HFFc6 (cell line): ENCODE measurements around the gene ADAT2. TPM values are rescaled to one million over a fixed set of nuclear protein-coding genes. Genes with fewer than 3 reads are reported as not detected.

ENCODE experiments used
- DNase-seq: peaks from one replicate; pipeline ENCODE4 v3.0.0-alpha.2; 2018
- H3K27ac Mint-ChIP-seq: 2 replicates; pipeline ENCODE4 v1.8.0; 2020; ENCODE audit warnings: mild to moderate bottlenecking, mixed read lengths
- H3K27me3 Mint-ChIP-seq: 2 replicates; pipeline ENCODE4 v1.8.0; 2021; ENCODE audit warnings: mild to moderate bottlenecking, moderate library complexity, mixed read lengths; ENCODE audit not compliant: insufficient read depth
- H3K36me3 Mint-ChIP-seq: 2 replicates; pipeline ENCODE4 v1.8.0; 2021; ENCODE audit warnings: low read depth, mixed read lengths
- H3K4me1 Mint-ChIP-seq: 2 replicates; pipeline ENCODE4 v1.8.0; 2020; ENCODE audit warnings: low read depth, mixed read lengths
- H3K4me3 Mint-ChIP-seq: 2 replicates; pipeline ENCODE4 v1.8.0; 2020; ENCODE audit warnings: mild to moderate bottlenecking, moderate library complexity, mixed read lengths
- H3K9me3 Mint-ChIP-seq: 2 replicates; pipeline ENCODE4 v1.8.0; 2020; ENCODE audit warnings: mild to moderate bottlenecking, mixed read lengths
- CTCF ChIP-seq: fragments of 200-600 bp; sonication (generic); IDR thresholded peaks from 2 replicates; pipeline ENCODE4 v1.5.0; 2021; ENCODE audit warnings: antibody characterized with exemption, mild to moderate bottlenecking
- long read RNA-seq: library from polyadenylated mRNA; unstranded; transcript quantifications from one replicate; pipeline ENCODE4 v2.0.0, GENCODE V29; 2019
- total RNA-seq, 6 experiments: library from RNA; stranded (reverse); fragmentation: NEBNext Ultra II Directional; extraction: Animal tissue kit (Norgen Biotek cat#: 25700); gene quantifications; 2 replicates in 1 of 6; 3 replicates in 5 of 6; pipeline ENCODE4 v1.2.3, GENCODE V29; 2021

The ADAT2 gene
- total RNA-seq: 1 to 10 TPM; 2.8 to 4.6 (median 4.1) TPM
- long read RNA-seq, partial matches to known transcripts: 1 of 5 reads
- long read RNA-seq, other reads (novel, unspliced or antisense): 1 of 5 reads

GRCh38 chr6:143450453-143451371, at the start of gene ADAT2, which contains the start of gene PEX3:
Gene ADAT2, minus strand, starts transcription at chr6:143450695. Its CDS starts 37 bp downstream, at chr6:143450658.
Gene PEX3, plus strand, starts transcription at chr6:143450805. Its CDS starts 238 bp downstream, at chr6:143451043.
- Mint-ChIP-seq H3K27me3 (no peaks in the 10 kb centered on the region; the same call in 1 of the 2 replicates), H3K9me3 (no peaks in the 10 kb centered on the region), H3K27ac (peak within 1 kb of the TSS; percentile 98), H3K36me3 (no peaks in the 10 kb centered on the region), H3K4me1 (peaks cover 25% of the 10 kb centered on the region), H3K4me3 (peak within 1 kb of the TSS; percentile 99)
- no peak for TF ChIP-seq CTCF
- peak; percentile 96 for DNase-seq

GRCh38 chr6:143498428-143498827, 47.9 kb upstream of the ADAT2 start:
- Mint-ChIP-seq H3K27ac (no peak overlapping the region), H3K4me3 (no peak overlapping the region), H3K36me3 (peaks cover 32% of the 10 kb centered on the region), H3K9me3 (no peaks in the 10 kb centered on the region), H3K4me1 (peaks cover 11% of the 10 kb centered on the region), H3K27me3 (no peaks in the 10 kb centered on the region; the same call in 1 of the 2 replicates)
- TF ChIP-seq CTCF: no peak
- DNase-seq: no peak

GRCh38 chr6:143496974-143497373, 46.5 kb upstream of the ADAT2 start:
- H3K4me3 Mint-ChIP-seq: no peak overlapping the region
- peaks cover 32% of the 10 kb centered on the region for H3K36me3 Mint-ChIP-seq
- no peaks in the 10 kb centered on the region for H3K9me3 Mint-ChIP-seq
- H3K4me1 Mint-ChIP-seq: peaks cover 11% of the 10 kb centered on the region
- H3K27me3 Mint-ChIP-seq: no peaks in the 10 kb centered on the region; the same call in 1 of the 2 replicates
- H3K27ac Mint-ChIP-seq: no peak overlapping the region
- TF ChIP-seq CTCF: no peak
- DNase-seq: no peak

- Mint-ChIP-seq H3K27ac (no peak overlapping the region), H3K4me3 (no peak overlapping the region), H3K36me3 (no peaks in the 10 kb centered on the region), H3K9me3 (no peaks in the 10 kb centered on the region), H3K4me1 (no peaks in the 10 kb centered on the region), H3K27me3 (no peaks in the 10 kb centered on the region)
- no peak for TF ChIP-seq CTCF
- DNase-seq: no peak
These were observed 40.3 kb upstream of the ADAT2 start for GRCh38 chr6:143490775-143491174.

GRCh38 chr6:143490244-143490643, 39.7 kb upstream of the ADAT2 start:
- TF ChIP-seq CTCF: no peak
- Mint-ChIP-seq H3K27ac (no peak overlapping the region), H3K9me3 (no peaks in the 10 kb centered on the region), H3K4me1 (peaks cover 3% of the 10 kb centered on the region), H3K27me3 (no peaks in the 10 kb centered on the region), H3K4me3 (no peak overlapping the region), H3K36me3 (no peaks in the 10 kb centered on the region)
- no peak for DNase-seq
